Aorta (tissue), 5 donors: ENCODE results near the gene NR4A3. TPM values are rescaled to one million over a fixed set of nuclear protein-coding genes. Genes with fewer than 3 reads are reported as not detected.

ENCODE experiments used
- ATAC-seq: fragments of 200-7000 bp; cut with Tn5 transposase; one replicate; pipeline ENCODE4 v1.9.1; 2022; ENCODE audit warnings: moderate library complexity; ENCODE audit not compliant: low FRiP score
- DNase-seq, 2 donors: peaks; one replicate each; pipeline ENCODE4 v3.0.0-alpha.2; 2020
- H3K27ac ChIP-seq, 2 donors: one replicate each; pipeline ENCODE4 v1.5.1; 2013; ENCODE audit warnings: low read length in 2 of 2, mild to moderate bottlenecking in 2 of 2, moderate library complexity in 2 of 2, control low read depth in 1 of 2, inconsistent platforms in 1 of 2, low read depth in 1 of 2
- H3K27me3 ChIP-seq, 2 donors: one replicate each; pipeline ENCODE4 v1.6.1; 2013; ENCODE audit warnings: control low read depth in 1 of 2, low read length in 1 of 2, mild to moderate bottlenecking in 1 of 2, moderate library complexity in 1 of 2; ENCODE audit not compliant: insufficient read depth in 2 of 2, control insufficient read depth in 1 of 2
- H3K36me3 ChIP-seq, 2 donors: one replicate each; pipeline ENCODE4 v1.6.1; 2013; ENCODE audit warnings: control low read depth in 1 of 2, low read length in 1 of 2, mild to moderate bottlenecking in 1 of 2; ENCODE audit not compliant: insufficient read depth in 2 of 2, control insufficient read depth in 1 of 2
- H3K4me1 ChIP-seq, 2 donors: one replicate each; pipeline ENCODE4 v1.6.1; 2013; ENCODE audit warnings: low read length in 2 of 2, control low read depth in 1 of 2, mild to moderate bottlenecking in 1 of 2, moderate library complexity in 1 of 2; ENCODE audit not compliant: insufficient read depth in 2 of 2, control insufficient read depth in 1 of 2
- H3K4me3 ChIP-seq, 2 donors: one replicate each; pipeline ENCODE4 v1.5.1; 2013; ENCODE audit warnings: low read length in 2 of 2, control low read depth in 1 of 2, mild to moderate bottlenecking in 1 of 2
- H3K9me3 ChIP-seq: one replicate; pipeline ENCODE4 v1.6.1; 2013; ENCODE audit warnings: mild to moderate bottlenecking, low read length; ENCODE audit not compliant: control insufficient read depth
- WGBS, 2 donors: extraction: QIAGEN DNeasy Blood & Tissue Kit; methylation state at CpG; one replicate each; pipeline ENCODE4 v1.1.7; 2013; 5-methylcytosine and 5-hydroxymethylcytosine counted together
- intact Hi-C, 2 donors: fragments of 100-400 bp; cut with DNase I; formaldehyde crosslinking; loops; one replicate each; pipeline versions ENCODE4 v1.14.2 to v1.15.0; 2022
- polyA plus RNA-seq, 2 donors: library from polyadenylated mRNA; stranded (reverse); fragments of 200-250 nt; gene quantifications; one replicate each; pipeline ENCODE4 v1.2.3, GENCODE V29; 2013
- total RNA-seq, 2 donors: library from RNA; stranded (reverse); fragmentation: NEBNext Ultra II Directional; extraction: Animal tissue kit (Norgen Biotek cat#: 25700); gene quantifications; one replicate each; pipeline ENCODE4 v1.2.1, GENCODE V29; 2021
- donor health status: healthy with polysubstance abuse.
- donor health status: Bipolar disorder and iron deficiency.
- donor health status: DM: no; HTN: no; CAD: no.
- donor health status: DM: no; HTN: no; CAD: no.
- donor health status: DM: yes; HTN: yes; CAD: no.

NR4A3 gene
- total and polyA plus RNA-seq, 4 donors, result 0.50 to 60.3 (median 14.1) TPM

GRCh38 chr9:99785010-99785590, 36.6 kb upstream of the NR4A3 start:
- Histone ChIP-seq H3K4me3 (no peak overlapping the region), H3K27ac (no peak overlapping the region), H3K9me3 (no peaks in the 10 kb centered on the region), H3K36me3 (no peaks in the 10 kb centered on the region), H3K4me1 (no peaks in the 10 kb centered on the region), H3K27me3 (no peaks in the 10 kb centered on the region)
- ATAC-seq (no peak), DNase-seq (no peak)
- 67 to 68% methylated on average over 1 of the region's 1 CpG for WGBS, 2 donors
- intact Hi-C loops, result no loop called here

- DNase-seq (no peak), ATAC-seq (no peak)
- Histone ChIP-seq H3K36me3 (no peaks in the 10 kb centered on the region), H3K9me3 (no peaks in the 10 kb centered on the region), H3K4me3 (no peak overlapping the region), H3K27me3 (no peaks in the 10 kb centered on the region), H3K4me1 (no peaks in the 10 kb centered on the region), H3K27ac (no peak overlapping the region)
- intact Hi-C loops, result no loop called here
These were observed 34.1 kb upstream of the NR4A3 start for GRCh38 chr9:99787556-99787955.

- DNase-seq (no peak), ATAC-seq (no peak)
- Histone ChIP-seq H3K27me3 (no peaks in the 10 kb centered on the region), H3K27ac (no peak overlapping the region), H3K36me3 (no peaks in the 10 kb centered on the region), H3K9me3 (no peaks in the 10 kb centered on the region), H3K4me3 (no peak overlapping the region), H3K4me1 (no peaks in the 10 kb centered on the region)
- intact Hi-C loops, result no loop called here
- WGBS, 2 donors, result 92 to 95% methylated on average over 4 of the region's 4 CpGs
These were observed 28.2 kb upstream of the NR4A3 start for GRCh38 chr9:99793528-99793927.

GRCh38 chr9:99796231-99796630, 25.5 kb upstream of the NR4A3 start:
- Histone ChIP-seq H3K27me3 (no peaks in the 10 kb centered on the region), H3K9me3 (no peaks in the 10 kb centered on the region), H3K4me3 (no peak overlapping the region), H3K36me3 (no peaks in the 10 kb centered on the region), H3K27ac (no peak overlapping the region), H3K4me1 (no peaks in the 10 kb centered on the region)
- DNase-seq, result no peak
- intact Hi-C loops, result no loop called here
- ATAC-seq, result no peak
- 92 to 100% methylated on average over 1 of the region's 1 CpG for WGBS, 2 donors

- DNase-seq (no peak), ATAC-seq (no peak)
- Histone ChIP-seq H3K4me3 (no peak overlapping the region), H3K27ac (no peak overlapping the region), H3K4me1 (no peaks in the 10 kb centered on the region), H3K9me3 (no peaks in the 10 kb centered on the region), H3K36me3 (no peaks in the 10 kb centered on the region), H3K27me3 (no peaks in the 10 kb centered on the region)
- 99% methylated on average over 3 of the region's 3 CpGs for WGBS, 2 donors
- intact Hi-C loops, result loop anchor here in 1 of 2 donors (10.0 kb wide), 1 partner anchor 203 kb away; no protein-coding TSS in a partner anchor
These were observed 19.9 kb upstream of the NR4A3 start for GRCh38 chr9:99801775-99802174.

- Histone ChIP-seq H3K36me3 (no peaks in the 10 kb centered on the region), H3K9me3 (no peaks in the 10 kb centered on the region), H3K27ac (no peak overlapping the region), H3K27me3 (no peaks in the 10 kb centered on the region), H3K4me1 (no peaks in the 10 kb centered on the region), H3K4me3 (no peak overlapping the region)
- WGBS, 2 donors, result 93 to 96% methylated on average over 2 of the region's 2 CpGs
- DNase-seq (no peak), ATAC-seq (no peak)
- intact Hi-C loops, result loop anchor here in 1 of 2 donors (10.0 kb wide), 1 partner anchor 201 kb away; no protein-coding TSS in a partner anchor
These were observed 18.0 kb upstream of the NR4A3 start for GRCh38 chr9:99803694-99804093.

- intact Hi-C loops, result loop anchor here (5.0 to 10.0 kb wide), 2 partner anchors 197 to 540 kb away; no protein-coding TSS in a partner anchor
- no peak overlapping the region for H3K4me3 ChIP-seq
- no peak overlapping the region for H3K27ac ChIP-seq
- WGBS, 2 donors, result 30 to 33% methylated on average over 4 of the region's 4 CpGs
- no peaks in the 10 kb centered on the region for H3K9me3 ChIP-seq
- H3K36me3 ChIP-seq, result peaks cover 2 to 3% of the 10 kb centered on the region in 2 donors
- DNase-seq, result peak; percentile 73 to 82
- H3K4me1 ChIP-seq, result no peaks in the 10 kb centered on the region
- no peaks in the 10 kb centered on the region for H3K27me3 ChIP-seq
- peak; percentile 78 for ATAC-seq
These were observed 14.3 kb upstream of the NR4A3 start for GRCh38 chr9:99807276-99807852.

- ATAC-seq, result no peak
- intact Hi-C loops, result loop anchor here (5.0 to 10.0 kb wide), 2 partner anchors 197 to 541 kb away; no protein-coding TSS in a partner anchor
- DNase-seq, result no peak
- no peaks in the 10 kb centered on the region for H3K4me1 ChIP-seq
- H3K4me3 ChIP-seq, result no peak overlapping the region
- no peaks in the 10 kb centered on the region for H3K27me3 ChIP-seq
- no peak overlapping the region for H3K27ac ChIP-seq
- peaks cover 2 to 3% of the 10 kb centered on the region in 2 donors for H3K36me3 ChIP-seq
- H3K9me3 ChIP-seq, result no peaks in the 10 kb centered on the region
These were observed 13.7 kb upstream of the NR4A3 start for GRCh38 chr9:99807956-99808355.

- H3K4me3 ChIP-seq, result no peak overlapping the region
- no peak overlapping the region for H3K27ac ChIP-seq
- H3K36me3 ChIP-seq, result peaks cover 2 to 3% of the 10 kb centered on the region in 2 donors
- intact Hi-C loops, result loop anchor here (5.0 to 10.0 kb wide), 2 partner anchors 196 to 541 kb away; no protein-coding TSS in a partner anchor
- WGBS, 2 donors, result 91 to 93% methylated on average over 2 of the region's 2 CpGs
- no peaks in the 10 kb centered on the region for H3K27me3 ChIP-seq
- no peaks in the 10 kb centered on the region for H3K9me3 ChIP-seq
- ATAC-seq, result no peak
- DNase-seq, result no peak
- H3K4me1 ChIP-seq, result no peaks in the 10 kb centered on the region
These were observed 13.2 kb upstream of the NR4A3 start for GRCh38 chr9:99808454-99808853.
